Neural progenitor cell (in vitro differentiated cells): ENCODE data around the gene SLC25A29.

ENCODE experiments used
- EZH2 ChIP-seq: fragments of 200-600 bp; sonication (generic); IDR thresholded peaks from 2 replicates; pipeline ENCODE4 v1.6.1; 2017; ENCODE audit warnings: antibody characterized with exemption, mild to moderate bottlenecking, moderate library complexity
- TF ChIP-seq, protein P1 (sequence below): fragments of 200-600 bp; sonication (generic); IDR thresholded peaks from 2 replicates; pipeline ENCODE4 v1.5.1; 2017; ENCODE audit warnings: antibody characterized with exemption, mild to moderate bottlenecking

DNA sequence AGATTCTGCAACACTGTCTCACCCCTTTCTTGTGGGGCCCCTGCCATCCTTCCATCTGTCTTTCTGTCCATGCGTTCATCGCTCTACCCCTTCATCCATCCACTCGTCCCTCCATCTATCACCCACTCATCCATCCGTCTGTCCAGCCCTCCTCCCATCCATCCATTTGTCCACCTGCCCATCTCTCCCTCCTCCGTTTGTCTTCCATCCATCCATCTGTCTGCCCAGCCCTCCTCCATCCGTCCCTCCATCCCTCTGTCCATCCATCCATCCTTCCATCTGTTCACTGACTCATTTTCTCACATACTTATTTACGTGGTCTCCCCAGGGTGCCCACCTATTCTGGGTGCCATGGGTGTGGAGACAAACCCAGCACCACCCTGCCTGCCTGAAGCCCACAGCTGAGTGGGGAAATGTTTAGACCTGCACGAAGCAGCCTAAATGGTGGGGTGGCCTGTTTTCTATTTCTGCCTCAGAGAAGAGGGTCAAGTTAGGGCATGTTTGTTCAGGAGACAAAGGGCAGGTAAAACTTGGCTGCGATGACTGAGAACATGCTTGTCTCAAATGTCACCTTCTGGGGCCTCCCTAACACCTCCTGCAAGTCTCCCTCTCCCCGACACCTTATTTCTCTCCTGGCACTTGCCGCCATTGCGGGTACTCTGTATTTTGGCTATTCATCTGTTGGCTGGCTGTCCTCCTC is 14.1 kb upstream of the SLC25A29 start:
- TF ChIP-seq, protein P1, sequence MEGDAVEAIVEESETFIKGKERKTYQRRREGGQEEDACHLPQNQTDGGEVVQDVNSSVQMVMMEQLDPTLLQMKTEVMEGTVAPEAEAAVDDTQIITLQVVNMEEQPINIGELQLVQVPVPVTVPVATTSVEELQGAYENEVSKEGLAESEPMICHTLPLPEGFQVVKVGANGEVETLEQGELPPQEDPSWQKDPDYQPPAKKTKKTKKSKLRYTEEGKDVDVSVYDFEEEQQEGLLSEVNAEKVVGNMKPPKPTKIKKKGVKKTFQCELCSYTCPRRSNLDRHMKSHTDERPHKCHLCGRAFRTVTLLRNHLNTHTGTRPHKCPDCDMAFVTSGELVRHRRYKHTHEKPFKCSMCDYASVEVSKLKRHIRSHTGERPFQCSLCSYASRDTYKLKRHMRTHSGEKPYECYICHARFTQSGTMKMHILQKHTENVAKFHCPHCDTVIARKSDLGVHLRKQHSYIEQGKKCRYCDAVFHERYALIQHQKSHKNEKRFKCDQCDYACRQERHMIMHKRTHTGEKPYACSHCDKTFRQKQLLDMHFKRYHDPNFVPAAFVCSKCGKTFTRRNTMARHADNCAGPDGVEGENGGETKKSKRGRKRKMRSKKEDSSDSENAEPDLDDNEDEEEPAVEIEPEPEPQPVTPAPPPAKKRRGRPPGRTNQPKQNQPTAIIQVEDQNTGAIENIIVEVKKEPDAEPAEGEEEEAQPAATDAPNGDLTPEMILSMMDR: no peak
- TF ChIP-seq EZH2: no peak
